Sigmoid colon (tissue), 4 donors: Measurements from ENCODE around the gene PELI2.

Experiments used
- POLR2A ChIP-seq, 2 donors: fragments of 450-650 bp; IDR thresholded peaks; one replicate each; pipeline ENCODE4 v1.6.1; 2016; ENCODE audit warnings: antibody characterized with exemption in 2 of 2, mild to moderate bottlenecking in 2 of 2, moderate library complexity in 2 of 2
- POLR2AphosphoS5 ChIP-seq, 4 donors: sonication (generic); formaldehyde crosslinking; IDR thresholded peaks; one replicate each; pipeline ENCODE4 v1.6.1; 2017; ENCODE audit warnings: antibody characterized with exemption in 4 of 4
- TF ChIP-seq, protein P1 (sequence below), 4 experiments: fragments of 450-650 bp in 3 of 4; fragments of 200-600 bp in 1 of 4; IDR thresholded peaks; one replicate each; pipeline ENCODE4 v1.5.1; 2016 to 2019; ENCODE audit warnings: antibody characterized with exemption in 4 of 4, mild to moderate bottlenecking in 3 of 4, moderate library complexity in 2 of 4

DNA sequence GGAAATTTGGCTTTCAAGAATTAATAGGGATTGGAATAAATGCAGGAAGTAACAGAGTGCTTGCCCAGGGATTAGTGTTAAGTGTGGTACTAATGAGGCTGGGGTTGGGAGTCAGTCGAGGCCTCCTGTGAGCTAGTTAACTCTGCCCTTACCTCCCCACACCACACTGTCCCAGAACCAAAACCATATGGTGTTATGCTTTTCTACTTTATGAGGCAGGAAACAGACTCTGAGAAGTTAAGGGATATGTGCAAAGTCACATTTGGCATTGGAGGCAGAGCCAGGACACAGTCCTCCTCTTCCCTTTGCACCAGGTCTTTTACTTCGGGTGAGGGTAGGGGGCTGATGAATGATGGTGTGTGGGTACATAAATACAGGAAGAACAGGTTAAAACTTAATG, 41.9 kb downstream of the PELI2 start:
- TF ChIP-seq POLR2A (IDR thresholded peaks at IDR 0.05) (no peak), POLR2AphosphoS5 (IDR thresholded peaks at IDR 0.05) (no peak)
- TF ChIP-seq, protein P1, sequence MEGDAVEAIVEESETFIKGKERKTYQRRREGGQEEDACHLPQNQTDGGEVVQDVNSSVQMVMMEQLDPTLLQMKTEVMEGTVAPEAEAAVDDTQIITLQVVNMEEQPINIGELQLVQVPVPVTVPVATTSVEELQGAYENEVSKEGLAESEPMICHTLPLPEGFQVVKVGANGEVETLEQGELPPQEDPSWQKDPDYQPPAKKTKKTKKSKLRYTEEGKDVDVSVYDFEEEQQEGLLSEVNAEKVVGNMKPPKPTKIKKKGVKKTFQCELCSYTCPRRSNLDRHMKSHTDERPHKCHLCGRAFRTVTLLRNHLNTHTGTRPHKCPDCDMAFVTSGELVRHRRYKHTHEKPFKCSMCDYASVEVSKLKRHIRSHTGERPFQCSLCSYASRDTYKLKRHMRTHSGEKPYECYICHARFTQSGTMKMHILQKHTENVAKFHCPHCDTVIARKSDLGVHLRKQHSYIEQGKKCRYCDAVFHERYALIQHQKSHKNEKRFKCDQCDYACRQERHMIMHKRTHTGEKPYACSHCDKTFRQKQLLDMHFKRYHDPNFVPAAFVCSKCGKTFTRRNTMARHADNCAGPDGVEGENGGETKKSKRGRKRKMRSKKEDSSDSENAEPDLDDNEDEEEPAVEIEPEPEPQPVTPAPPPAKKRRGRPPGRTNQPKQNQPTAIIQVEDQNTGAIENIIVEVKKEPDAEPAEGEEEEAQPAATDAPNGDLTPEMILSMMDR (IDR thresholded peaks at IDR 0.05) = no peak
